NCI-H1105 treated with DMSO at 0.1 percent for 48 hours (cell line): ENCODE results near the gene UBE2B.
"Not testable (repeated sequence)": the region's sequence is repeated elsewhere in the genome, so short reads cannot be mapped to it uniquely, and the experiment has no call there.

Experiments used
- DNase-seq: peaks from one replicate; lab custom pipeline; 2025; lab: John Stamatoyannopoulos, UW

The UBE2B gene

DNA sequence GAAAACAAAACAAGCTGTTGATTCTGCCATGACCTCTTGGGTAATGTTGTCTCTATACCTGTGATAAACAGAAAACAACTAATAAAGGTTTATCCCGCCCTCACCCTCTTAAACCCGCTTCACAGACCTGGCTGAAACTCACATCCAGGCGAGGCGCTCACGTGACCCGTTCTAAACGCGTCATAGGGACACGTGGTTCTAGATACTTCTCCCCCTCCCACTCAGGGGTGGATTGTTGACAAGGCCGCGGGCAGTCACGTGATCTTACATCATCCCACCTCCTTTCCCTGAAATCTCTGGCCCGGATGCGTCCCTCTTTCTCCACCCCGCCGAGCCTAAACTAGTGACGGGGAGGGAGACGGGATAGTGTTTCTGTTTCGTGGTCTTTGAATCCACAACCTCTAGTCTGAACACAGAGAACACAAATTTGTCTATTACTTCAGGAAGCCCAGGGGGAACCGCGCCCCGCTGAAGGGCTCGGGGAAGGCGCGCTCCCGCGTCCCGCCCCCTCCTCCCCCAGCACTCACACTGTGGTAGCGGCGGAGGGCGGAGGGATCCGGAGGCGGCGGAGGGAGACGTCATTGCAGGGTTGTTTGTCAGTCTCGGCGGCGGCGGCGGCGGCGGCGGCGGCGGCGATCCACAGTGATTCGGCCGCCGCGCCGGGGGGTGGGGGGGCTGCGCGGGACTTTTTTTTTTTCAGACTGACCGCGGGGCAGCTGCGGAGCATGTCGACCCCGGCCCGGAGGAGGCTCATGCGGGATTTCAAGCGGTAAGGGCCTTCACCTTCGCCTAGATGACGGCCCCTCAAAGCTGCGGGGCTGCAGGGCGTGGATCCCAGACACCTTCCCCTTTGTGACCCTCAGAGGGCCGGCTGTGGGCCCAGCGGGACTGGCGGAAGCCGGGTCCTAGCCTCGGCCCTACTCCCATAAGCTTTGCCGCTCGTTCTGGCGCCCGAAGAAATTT lies at the start of gene UBE2B:
UBE2B (plus strand) TSS at position 699 of the 963 bp plus-strand sequence; CDS start at position 726, 27 bp downstream.
- DNase-seq: peak; percentile 93

GRCh38 chr5:134327327-134327726 lies 44.0 kb upstream of the UBE2B start:
- no peak for DNase-seq

DNA sequence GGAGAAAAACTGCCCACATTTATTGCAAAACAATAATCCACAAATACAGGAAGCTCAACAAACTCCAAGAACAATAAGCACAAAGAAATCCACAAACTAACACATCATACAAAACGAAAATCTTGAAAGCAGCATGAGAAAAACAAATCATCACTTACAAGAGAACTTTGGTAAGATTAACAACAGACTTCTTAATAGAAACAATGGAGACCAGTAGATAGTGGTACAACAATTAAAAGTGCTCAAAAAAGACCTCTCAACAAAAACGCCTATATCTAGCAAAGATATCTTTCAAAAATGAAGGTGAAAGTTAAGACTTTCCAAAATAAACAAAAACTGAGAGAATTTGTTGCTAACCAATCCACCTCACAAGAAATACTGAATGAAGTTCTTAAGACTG lies 42.8 kb upstream of the UBE2B start:
- DNase-seq: no peak

GRCh38 chr5:134336833-134337232 lies 34.5 kb upstream of the UBE2B start:
- not testable (repeated sequence) for DNase-seq

GRCh38 chr5:134343500-134343899 lies 27.9 kb upstream of the UBE2B start:
- DNase-seq: not testable (repeated sequence)

DNA sequence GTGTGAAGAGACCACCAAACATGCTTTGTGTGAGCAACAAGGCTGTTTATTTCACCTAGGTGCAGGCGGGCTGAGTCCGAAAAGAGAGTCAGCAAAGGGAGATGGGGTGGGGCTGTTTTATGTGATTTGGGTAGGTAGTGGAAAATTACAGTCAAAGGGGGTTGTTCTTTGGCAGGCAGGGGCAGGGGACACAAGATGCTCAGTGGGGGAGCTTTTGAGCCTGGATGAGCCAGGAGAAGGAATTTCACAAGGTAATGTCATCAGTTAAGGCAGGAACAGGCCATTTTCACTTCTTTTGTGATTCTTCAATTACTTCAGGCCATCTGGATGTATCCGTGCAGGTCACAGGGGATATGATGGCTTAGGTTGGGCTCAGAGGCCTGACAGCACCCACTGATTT lies 25.9 kb upstream of the UBE2B start:
- DNase-seq: not testable (repeated sequence)

GRCh38 chr5:134345996-134346395 lies 25.4 kb upstream of the UBE2B start:
- no peak for DNase-seq

DNA sequence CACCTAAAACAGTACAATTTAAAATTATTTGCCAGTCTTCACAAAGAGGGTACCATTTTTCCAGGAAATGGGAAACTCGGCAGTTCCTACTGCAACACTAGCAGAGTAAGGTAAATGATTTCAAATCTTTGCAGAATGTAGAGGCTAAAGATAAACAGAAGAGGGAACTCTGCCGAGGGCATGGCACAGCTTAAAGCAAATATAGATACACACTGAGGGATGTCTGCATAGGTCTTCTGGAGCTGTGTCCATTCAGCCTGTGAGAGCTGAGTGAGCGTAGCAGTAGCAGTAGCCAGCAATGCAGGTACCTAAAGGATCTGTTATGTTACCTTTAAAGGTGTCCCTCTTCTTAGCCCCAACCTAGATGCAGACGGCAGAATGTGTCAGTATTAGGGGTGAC lies 21.9 kb upstream of the UBE2B start:
- no peak for DNase-seq

DNA sequence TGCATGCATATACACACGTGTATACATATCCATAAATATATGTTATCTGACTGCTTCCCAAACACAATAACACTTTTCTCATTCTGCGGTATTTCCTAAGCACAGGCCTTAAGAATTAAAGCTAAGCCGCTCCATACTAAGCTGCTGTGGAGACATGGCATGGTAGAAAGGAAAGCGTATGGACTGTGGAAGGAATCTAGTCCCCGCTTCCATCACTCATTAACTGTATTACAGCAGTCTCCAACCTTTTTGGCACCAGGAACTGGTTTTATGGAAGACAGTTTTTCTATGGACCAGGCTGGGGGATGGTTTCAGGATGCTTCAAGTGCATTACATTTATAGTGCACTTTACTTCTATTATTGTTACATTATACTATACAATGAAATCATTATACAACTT lies 15.7 kb upstream of the UBE2B start:
- no peak for DNase-seq

GRCh38 chr5:134365604-134366003 lies 5.8 kb upstream of the UBE2B start:
- DNase-seq: no peak

DNA sequence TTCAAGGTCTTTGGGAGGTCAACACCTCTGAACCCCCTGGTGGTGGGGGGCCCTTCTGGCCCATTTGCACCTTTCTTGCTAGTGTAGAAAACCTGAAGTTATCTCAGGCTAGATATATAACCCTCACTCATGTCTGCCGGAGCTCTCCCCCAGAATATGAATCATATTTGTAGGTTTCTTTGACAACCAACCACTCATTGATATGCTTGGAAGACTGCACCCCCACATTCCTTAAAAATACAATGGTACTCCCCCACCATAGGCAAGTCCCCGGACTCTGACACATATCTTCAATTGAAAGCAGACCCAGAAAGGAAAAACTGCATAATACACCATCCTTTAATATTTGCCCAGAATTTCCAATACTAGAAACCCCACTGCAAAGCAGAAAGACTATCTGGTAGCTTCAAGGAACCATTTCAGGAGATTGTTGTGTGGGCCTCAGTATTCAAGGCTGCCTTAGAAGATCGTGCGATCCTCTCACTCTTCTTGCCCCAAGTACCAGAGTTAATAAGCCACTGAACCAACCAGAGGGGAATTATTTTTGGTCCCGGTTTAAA lies 978 bp upstream of the UBE2B start:
- DNase-seq: no peak

- DNase-seq: peak; percentile 6
Measured at GRCh38 chr5:134371834-134372340, 518 bp downstream of the UBE2B start.

GRCh38 chr5:134373633-134374032 lies 2.3 kb downstream of the UBE2B start:
- DNase-seq: not testable (repeated sequence)

- DNase-seq: no peak
Measured at GRCh38 chr5:134374232-134374631, 2.9 kb downstream of the UBE2B start.

DNA sequence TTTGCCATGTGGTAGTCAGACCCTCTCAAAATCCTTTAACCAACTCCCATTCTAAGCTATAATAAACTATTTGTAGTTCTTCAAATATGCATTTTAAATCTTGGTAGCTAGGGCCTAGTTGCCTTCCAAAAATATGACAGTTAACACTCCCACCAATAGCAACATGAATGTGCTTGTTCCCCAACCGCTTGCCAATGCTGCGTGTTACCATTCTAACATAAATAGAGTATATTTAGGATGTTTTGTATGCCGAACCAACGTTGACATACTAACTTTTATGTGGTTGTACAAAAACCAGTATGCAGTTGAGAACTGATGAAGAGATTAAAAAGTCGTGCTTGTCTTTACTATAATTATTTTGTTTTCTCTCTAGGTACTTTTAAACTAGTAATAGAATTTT lies 9.0 kb downstream of the UBE2B start:
- no peak for DNase-seq

DNA sequence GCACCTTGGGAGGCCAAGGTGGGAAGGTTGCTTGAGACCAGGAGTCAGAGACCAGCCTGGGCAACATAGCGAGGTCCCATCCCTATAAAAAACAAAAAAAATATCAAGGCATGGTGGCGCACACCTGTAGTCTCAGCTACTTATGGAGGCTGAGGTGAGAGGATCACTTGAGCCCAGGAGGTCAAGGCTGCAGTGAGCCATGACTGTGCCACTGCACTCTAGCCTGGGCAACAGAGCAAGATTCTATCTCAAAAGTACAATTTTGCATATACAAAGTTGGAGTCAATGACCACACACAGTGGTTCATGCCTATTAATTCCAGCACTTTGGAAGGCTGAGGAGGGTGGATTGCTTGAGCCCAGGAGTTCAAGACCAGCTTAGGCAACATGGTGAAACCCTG lies 10.8 kb downstream of the UBE2B start:
- not testable (repeated sequence) for DNase-seq

GRCh38 chr5:134383980-134384697 lies 12.8 kb downstream of the UBE2B start:
- no peak for DNase-seq

GRCh38 chr5:134387443-134387842 lies 16.1 kb downstream of the UBE2B start:
- no peak for DNase-seq

DNA sequence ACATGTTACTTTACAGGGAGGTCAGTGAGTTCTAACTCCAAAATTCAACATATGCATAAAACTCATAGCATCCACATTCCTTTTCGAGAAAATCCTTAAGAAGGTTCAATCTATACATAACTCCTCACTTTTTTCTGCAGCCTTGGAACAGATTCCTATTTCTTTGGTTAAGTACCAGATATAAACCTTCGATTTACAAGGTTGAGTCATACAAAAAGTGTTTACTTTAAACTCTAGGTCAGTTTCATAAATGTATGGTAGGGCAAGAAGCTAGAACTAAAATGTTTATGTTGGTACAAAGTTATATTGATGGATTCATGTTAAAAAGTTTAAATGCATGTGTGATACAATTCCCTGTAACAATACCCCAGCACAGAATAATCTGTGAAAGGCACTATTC lies 20.9 kb downstream of the UBE2B start:
- DNase-seq: no peak

DNA sequence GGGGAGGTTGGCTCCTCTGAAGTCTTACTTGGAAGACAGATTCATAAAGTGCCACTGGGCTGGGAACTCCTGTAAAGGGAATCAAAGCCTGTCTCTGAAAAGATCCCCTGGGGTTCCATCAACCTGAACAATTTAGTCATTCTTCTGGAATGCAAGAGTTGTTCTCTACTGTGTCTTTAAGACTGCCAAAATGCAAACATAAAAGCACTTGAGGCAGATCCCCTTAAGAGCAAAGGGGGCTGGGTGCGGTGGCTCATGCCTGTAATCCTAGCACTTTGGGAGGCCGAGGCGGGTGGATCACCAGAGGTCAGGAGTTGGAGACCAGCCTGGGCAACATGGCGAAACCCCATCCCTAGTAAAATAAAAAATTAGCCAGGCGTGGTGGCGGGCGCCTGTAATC lies 23.6 kb downstream of the UBE2B start:
- DNase-seq: no peak

GRCh38 chr5:134396274-134396673 lies 24.9 kb downstream of the UBE2B start:
- DNase-seq: no peak

- no peak for DNase-seq
Measured at GRCh38 chr5:134397196-134397595, 25.8 kb downstream of the UBE2B start.
